K562 (cell line): ENCODE measurements around the gene GDPD2. TPM values are rescaled to one million over a fixed set of nuclear protein-coding genes. Genes with fewer than 3 reads are reported as not detected.
A peak's percentile ranks its signal among the peaks of the same experiment; 100 is the strongest.

Source experiments
- EP300 ChIP-seq: IDR thresholded peaks from 2 replicates; pipeline ENCODE4 v1.6.1; 2012; ENCODE audit warnings: low read length, improper control_type of control experiment
- ESRRB ChIP-seq: fragments of 250-450 bp; sonication (Bioruptor Pico); IDR thresholded peaks from 2 replicates; pipeline ENCODE4 v1.5.0; 2020; ENCODE audit warnings: mild to moderate bottlenecking, moderate library complexity, borderline replicate concordance
- GABPB1 ChIP-seq: sonication (generic); formaldehyde crosslinking; IDR thresholded peaks from 2 replicates; pipeline ENCODE4 v1.8.0; 2022; ENCODE audit warnings: mild to moderate bottlenecking, missing genetic modification reagents
- JUND ChIP-seq, 2 experiments: IDR thresholded peaks; 2 replicates in 1 of 2; 3 replicates in 1 of 2; pipeline ENCODE4 v1.6.1; 2011; ENCODE audit warnings: borderline replicate concordance in 2 of 2, low read depth in 2 of 2, low read length in 2 of 2, improper control_type of control experiment in 1 of 2, missing biosample characterization in 1 of 2, missing genetic modification characterization in 1 of 2, missing genetic modification reagents in 1 of 2
- KLF13 ChIP-seq: fragments of 450-650 bp; IDR thresholded peaks from 2 replicates; pipeline ENCODE4 v1.6.1; 2016; ENCODE audit warnings: missing genetic modification characterization, low read depth, mild to moderate bottlenecking, missing compliant biosample characterization, moderate library complexity, borderline replicate concordance
- NR2C2 ChIP-seq, 2 experiments: fragments of 200-800 bp in 1 of 2; sonication (Bioruptor generic) in 1 of 2; sonication (generic) in 1 of 2; formaldehyde crosslinking in 1 of 2; IDR thresholded peaks; 2 replicates each; pipeline versions ENCODE4 v1.6.1 to v1.8.0; 2016 to 2022; ENCODE audit warnings: mild to moderate bottlenecking in 1 of 2, missing compliant biosample characterization in 1 of 2, missing genetic modification characterization in 1 of 2, missing genetic modification reagents in 1 of 2
- POU5F1 ChIP-seq: fragments of 150-350 bp; IDR thresholded peaks from 2 replicates; pipeline ENCODE4 v1.6.1; 2014; ENCODE audit warnings: borderline replicate concordance, low read length, low read depth, mild to moderate bottlenecking; ENCODE audit not compliant: partially characterized antibody
- SNIP1 ChIP-seq: fragments of 450-650 bp; IDR thresholded peaks from 2 replicates; pipeline ENCODE4 v1.7.1; 2017; ENCODE audit warnings: low read depth, mild to moderate bottlenecking
- TAF9B ChIP-seq: fragments of 450-650 bp; IDR thresholded peaks from 2 replicates; pipeline ENCODE4 v1.6.1; 2018; ENCODE audit warnings: mild to moderate bottlenecking; ENCODE audit not compliant: partially characterized antibody
- ZNF165 ChIP-seq: fragments of 250-450 bp; sonication (Bioruptor Pico); IDR thresholded peaks from 2 replicates; pipeline ENCODE4 v1.4.0; 2020; ENCODE audit warnings: borderline replicate concordance
- ZNF24 ChIP-seq: fragments of 450-650 bp; IDR thresholded peaks from 2 replicates; pipeline ENCODE4 v1.6.1; 2016
- polyA plus RNA-seq, 8 experiments: library from polyadenylated mRNA; depleted of rRNA in 4 of 8; stranded (reverse) in 5 of 8; unstranded in 3 of 8; fragments of >200 nt; fragmentation: Nextera tagmentation in 2 of 8; fragmentation: Illumina TruSeq in 1 of 8; extraction: Ambion mirVana in 2 of 8; extraction: Trizol in 1 of 8; gene quantifications; 2 replicates each; pipeline versions ENCODE4 v1.2.1 to v1.2.3, GENCODE V29; 2011 to 2014; ENCODE audit warnings: inconsistent platforms in 1 of 8, missing spikeins in 1 of 8
- total RNA-seq, 7 experiments: library from RNA; depleted of rRNA in 6 of 7; stranded (reverse); fragments of >200 nt in 6 of 7; fragmentation: Illumina TruSeq in 2 of 7; extraction: Trizol in 2 of 7; gene quantifications; 2 replicates each; pipeline versions ENCODE4 v1.2.1 to v1.2.3, GENCODE V29; 2011 to 2021; ENCODE audit warnings: low replicate concordance in 1 of 7
- TF ChIP-seq, protein P1 (sequence below): fragments of 450-650 bp; IDR thresholded peaks from 2 replicates; pipeline ENCODE4 v1.6.1; 2017; ENCODE audit warnings: antibody characterized with exemption
- TF ChIP-seq, protein P2 (sequence below): IDR thresholded peaks from 3 replicates; pipeline ENCODE4 v1.6.1; 2011; ENCODE audit warnings: borderline replicate concordance, mild to moderate bottlenecking, moderate library complexity; ENCODE audit not compliant: insufficient read length; ENCODE audit errors: extremely low read depth
- TF ChIP-seq, protein P3 (sequence below): fragments of 450-650 bp; formaldehyde crosslinking; conservative IDR thresholded peaks from 2 replicates; pipeline ENCODE4 v1.4.0; 2022; ENCODE audit warnings: mild to moderate bottlenecking, missing genetic modification characterization
- TF ChIP-seq, protein P4 (sequence below), 2 experiments: fragments of 450-650 bp in 1 of 2; sonication (generic) in 1 of 2; formaldehyde crosslinking; conservative IDR thresholded peaks; 2 replicates each; pipeline versions ENCODE4 v1.4.0 to v1.8.1; 2020 to 2022; ENCODE audit warnings: mild to moderate bottlenecking in 1 of 2, missing genetic modification reagents in 1 of 2
- TF ChIP-seq, protein P5 (sequence below): fragments of 450-650 bp; formaldehyde crosslinking; IDR thresholded peaks from 2 replicates; pipeline ENCODE4 v1.4.0; 2020; ENCODE audit warnings: mild to moderate bottlenecking, moderate library complexity
- TF ChIP-seq, protein P6 (sequence below): IDR thresholded peaks from 2 replicates; pipeline ENCODE4 v1.6.1; 2011; ENCODE audit not compliant: insufficient read length; ENCODE audit errors: extremely low read depth

Gene GDPD2
- total and polyA plus RNA-seq, 9 of the 15 experiments (the other 6 are each of a cell fraction or from before 2014, with no cell fraction given), result not detected

DNA sequence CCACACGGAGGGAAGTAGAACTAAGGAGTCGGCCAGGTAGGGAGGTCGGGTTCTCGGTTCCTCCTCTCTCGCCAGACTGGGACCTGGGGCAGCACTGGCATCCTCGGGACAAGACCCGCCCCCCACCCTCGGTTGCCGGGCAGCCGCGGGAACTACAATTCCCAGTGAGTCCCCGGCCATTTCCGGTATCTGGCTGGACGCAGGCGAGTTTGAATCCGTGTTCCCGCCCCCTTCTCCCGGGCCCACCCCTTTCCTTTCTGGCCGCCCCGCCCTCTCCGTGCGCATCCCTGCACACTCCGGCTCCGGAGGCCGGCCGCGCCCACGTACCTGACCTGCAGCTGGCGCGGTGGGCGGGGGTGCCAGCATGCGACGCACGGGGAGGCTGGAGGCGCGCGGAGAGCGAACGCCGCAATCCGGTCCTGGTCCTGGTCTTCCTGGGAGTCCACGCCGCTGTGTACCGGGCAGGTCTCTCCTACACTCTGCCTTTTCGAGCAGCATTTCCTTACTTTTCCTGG, 11.3 kb downstream of the GDPD2 start (continued):
- TF ChIP-seq, protein P1, sequence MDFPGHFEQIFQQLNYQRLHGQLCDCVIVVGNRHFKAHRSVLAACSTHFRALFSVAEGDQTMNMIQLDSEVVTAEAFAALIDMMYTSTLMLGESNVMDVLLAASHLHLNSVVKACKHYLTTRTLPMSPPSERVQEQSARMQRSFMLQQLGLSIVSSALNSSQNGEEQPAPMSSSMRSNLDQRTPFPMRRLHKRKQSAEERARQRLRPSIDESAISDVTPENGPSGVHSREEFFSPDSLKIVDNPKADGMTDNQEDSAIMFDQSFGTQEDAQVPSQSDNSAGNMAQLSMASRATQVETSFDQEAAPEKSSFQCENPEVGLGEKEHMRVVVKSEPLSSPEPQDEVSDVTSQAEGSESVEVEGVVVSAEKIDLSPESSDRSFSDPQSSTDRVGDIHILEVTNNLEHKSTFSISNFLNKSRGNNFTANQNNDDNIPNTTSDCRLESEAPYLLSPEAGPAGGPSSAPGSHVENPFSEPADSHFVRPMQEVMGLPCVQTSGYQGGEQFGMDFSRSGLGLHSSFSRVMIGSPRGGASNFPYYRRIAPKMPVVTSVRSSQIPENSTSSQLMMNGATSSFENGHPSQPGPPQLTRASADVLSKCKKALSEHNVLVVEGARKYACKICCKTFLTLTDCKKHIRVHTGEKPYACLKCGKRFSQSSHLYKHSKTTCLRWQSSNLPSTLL, result no peak
- TF ChIP-seq POU5F1 (no peak), ESRRB (no peak), EP300 (no peak), NR2C2 (CRISPR knock-in tag; IDR thresholded peaks at IDR 0.05) (no peak), NR2C2 (tag; IDR thresholded peaks at IDR 0.05) (0 out of 2 replicates have a peak, but pooled peaks have one; percentile 22), TAF9B (no peak), SNIP1 (no peak), JUND (IDR thresholded peaks at IDR 0.05; ENCODE audit: borderline replicate concordance, low read depth, low read length) (no peak), JUND (tag; IDR thresholded peaks at IDR 0.05; ENCODE audit: borderline replicate concordance, low read depth, low read length) (no peak), ZNF165 (CRISPR knock-in tag) (no peak), ZNF24 (no peak), KLF13 (tag) (no peak), GABPB1 (CRISPR knock-in tag) (peak; percentile 88)
- TF ChIP-seq, protein P2, sequence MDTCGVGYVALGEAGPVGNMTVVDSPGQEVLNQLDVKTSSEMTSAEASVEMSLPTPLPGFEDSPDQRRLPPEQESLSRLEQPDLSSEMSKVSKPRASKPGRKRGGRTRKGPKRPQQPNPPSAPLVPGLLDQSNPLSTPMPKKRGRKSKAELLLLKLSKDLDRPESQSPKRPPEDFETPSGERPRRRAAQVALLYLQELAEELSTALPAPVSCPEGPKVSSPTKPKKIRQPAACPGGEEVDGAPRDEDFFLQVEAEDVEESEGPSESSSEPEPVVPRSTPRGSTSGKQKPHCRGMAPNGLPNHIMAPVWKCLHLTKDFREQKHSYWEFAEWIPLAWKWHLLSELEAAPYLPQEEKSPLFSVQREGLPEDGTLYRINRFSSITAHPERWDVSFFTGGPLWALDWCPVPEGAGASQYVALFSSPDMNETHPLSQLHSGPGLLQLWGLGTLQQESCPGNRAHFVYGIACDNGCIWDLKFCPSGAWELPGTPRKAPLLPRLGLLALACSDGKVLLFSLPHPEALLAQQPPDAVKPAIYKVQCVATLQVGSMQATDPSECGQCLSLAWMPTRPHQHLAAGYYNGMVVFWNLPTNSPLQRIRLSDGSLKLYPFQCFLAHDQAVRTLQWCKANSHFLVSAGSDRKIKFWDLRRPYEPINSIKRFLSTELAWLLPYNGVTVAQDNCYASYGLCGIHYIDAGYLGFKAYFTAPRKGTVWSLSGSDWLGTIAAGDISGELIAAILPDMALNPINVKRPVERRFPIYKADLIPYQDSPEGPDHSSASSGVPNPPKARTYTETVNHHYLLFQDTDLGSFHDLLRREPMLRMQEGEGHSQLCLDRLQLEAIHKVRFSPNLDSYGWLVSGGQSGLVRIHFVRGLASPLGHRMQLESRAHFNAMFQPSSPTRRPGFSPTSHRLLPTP, result no peak
- TF ChIP-seq, protein P3, sequence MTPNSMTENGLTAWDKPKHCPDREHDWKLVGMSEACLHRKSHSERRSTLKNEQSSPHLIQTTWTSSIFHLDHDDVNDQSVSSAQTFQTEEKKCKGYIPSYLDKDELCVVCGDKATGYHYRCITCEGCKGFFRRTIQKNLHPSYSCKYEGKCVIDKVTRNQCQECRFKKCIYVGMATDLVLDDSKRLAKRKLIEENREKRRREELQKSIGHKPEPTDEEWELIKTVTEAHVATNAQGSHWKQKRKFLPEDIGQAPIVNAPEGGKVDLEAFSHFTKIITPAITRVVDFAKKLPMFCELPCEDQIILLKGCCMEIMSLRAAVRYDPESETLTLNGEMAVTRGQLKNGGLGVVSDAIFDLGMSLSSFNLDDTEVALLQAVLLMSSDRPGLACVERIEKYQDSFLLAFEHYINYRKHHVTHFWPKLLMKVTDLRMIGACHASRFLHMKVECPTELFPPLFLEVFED (CRISPR knock-in tag), result no peak
- TF ChIP-seq, protein P4, sequence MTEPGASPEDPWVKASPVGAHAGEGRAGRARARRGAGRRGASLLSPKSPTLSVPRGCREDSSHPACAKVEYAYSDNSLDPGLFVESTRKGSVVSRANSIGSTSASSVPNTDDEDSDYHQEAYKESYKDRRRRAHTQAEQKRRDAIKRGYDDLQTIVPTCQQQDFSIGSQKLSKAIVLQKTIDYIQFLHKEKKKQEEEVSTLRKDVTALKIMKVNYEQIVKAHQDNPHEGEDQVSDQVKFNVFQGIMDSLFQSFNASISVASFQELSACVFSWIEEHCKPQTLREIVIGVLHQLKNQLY (CRISPR knock-in tag; conservative IDR thresholded peaks at IDR 0.05), result no peak
- TF ChIP-seq, protein P5, sequence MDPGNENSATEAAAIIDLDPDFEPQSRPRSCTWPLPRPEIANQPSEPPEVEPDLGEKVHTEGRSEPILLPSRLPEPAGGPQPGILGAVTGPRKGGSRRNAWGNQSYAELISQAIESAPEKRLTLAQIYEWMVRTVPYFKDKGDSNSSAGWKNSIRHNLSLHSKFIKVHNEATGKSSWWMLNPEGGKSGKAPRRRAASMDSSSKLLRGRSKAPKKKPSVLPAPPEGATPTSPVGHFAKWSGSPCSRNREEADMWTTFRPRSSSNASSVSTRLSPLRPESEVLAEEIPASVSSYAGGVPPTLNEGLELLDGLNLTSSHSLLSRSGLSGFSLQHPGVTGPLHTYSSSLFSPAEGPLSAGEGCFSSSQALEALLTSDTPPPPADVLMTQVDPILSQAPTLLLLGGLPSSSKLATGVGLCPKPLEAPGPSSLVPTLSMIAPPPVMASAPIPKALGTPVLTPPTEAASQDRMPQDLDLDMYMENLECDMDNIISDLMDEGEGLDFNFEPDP (CRISPR knock-in tag), result no peak
- TF ChIP-seq, protein P6, sequence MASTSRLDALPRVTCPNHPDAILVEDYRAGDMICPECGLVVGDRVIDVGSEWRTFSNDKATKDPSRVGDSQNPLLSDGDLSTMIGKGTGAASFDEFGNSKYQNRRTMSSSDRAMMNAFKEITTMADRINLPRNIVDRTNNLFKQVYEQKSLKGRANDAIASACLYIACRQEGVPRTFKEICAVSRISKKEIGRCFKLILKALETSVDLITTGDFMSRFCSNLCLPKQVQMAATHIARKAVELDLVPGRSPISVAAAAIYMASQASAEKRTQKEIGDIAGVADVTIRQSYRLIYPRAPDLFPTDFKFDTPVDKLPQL, result no peak
